Skeletal muscle satellite cell (primary cell): ENCODE measurements around the gene KANSL1.

Experiments used
- H3K27me3 ChIP-seq: 2 replicates; pipeline ENCODE4 v1.7.0; 2013; ENCODE audit warnings: low read length; ENCODE audit not compliant: control insufficient read depth, insufficient read depth
- H3K36me3 ChIP-seq: 2 replicates; pipeline ENCODE4 v1.7.0; 2013; ENCODE audit warnings: mild to moderate bottlenecking, control low read depth, low read length; ENCODE audit not compliant: insufficient read depth
- H3K4me1 ChIP-seq: 2 replicates; pipeline ENCODE4 v1.7.0; 2013; ENCODE audit warnings: low read length; ENCODE audit not compliant: control insufficient read depth, insufficient read depth
- H3K4me2 ChIP-seq: 2 replicates; pipeline ENCODE4 v1.7.0; 2013; ENCODE audit warnings: mild to moderate bottlenecking, low read length
- H3K4me3 ChIP-seq: 2 replicates; pipeline ENCODE4 v1.7.0; 2013; ENCODE audit warnings: low read length
- H3K9ac ChIP-seq: 2 replicates; pipeline ENCODE4 v1.7.0; 2013; ENCODE audit warnings: mild to moderate bottlenecking, low read depth, low read length, moderate library complexity
- H3K9me3 ChIP-seq: replicated peaks from 2 replicates; pipeline ENCODE4 v1.7.0; 2013; ENCODE audit warnings: mild to moderate bottlenecking, control low read depth, low read length

The KANSL1 gene

GRCh38 chr17:46150216-46150963 lies 42.8 kb downstream of the KANSL1 start:
- H3K4me2 ChIP-seq, result no peak overlapping the region
- H3K27me3 ChIP-seq, result no peaks in the 10 kb centered on the region
- no peak overlapping the region for H3K4me3 ChIP-seq
- no peaks in the 10 kb centered on the region for H3K9me3 ChIP-seq
- no peak overlapping the region for H3K9ac ChIP-seq
- H3K4me1 ChIP-seq, result peaks cover 30% of the 10 kb centered on the region
- H3K36me3 ChIP-seq, result no peaks in the 10 kb centered on the region

- Histone ChIP-seq H3K27me3 (no peaks in the 10 kb centered on the region), H3K36me3 (no peaks in the 10 kb centered on the region), H3K4me1 (peaks cover 10% of the 10 kb centered on the region), H3K9me3 (no peaks in the 10 kb centered on the region), H3K9ac (no peak overlapping the region), H3K4me2 (no peak overlapping the region), H3K4me3 (no peak overlapping the region)
Measured at GRCh38 chr17:46148247-46148646, 45.0 kb downstream of the KANSL1 start.

- Histone ChIP-seq H3K27me3 (no peaks in the 10 kb centered on the region), H3K4me2 (no peak overlapping the region), H3K4me3 (no peak overlapping the region), H3K4me1 (peaks cover 7% of the 10 kb centered on the region), H3K9me3 (no peaks in the 10 kb centered on the region), H3K9ac (no peak overlapping the region), H3K36me3 (no peaks in the 10 kb centered on the region)
Measured at GRCh38 chr17:46147296-46147695, 45.9 kb downstream of the KANSL1 start.

GRCh38 chr17:46144246-46144645 lies 49.0 kb downstream of the KANSL1 start:
- H3K9ac ChIP-seq, result no peak overlapping the region
- peaks cover 5% of the 10 kb centered on the region for H3K4me1 ChIP-seq
- no peaks in the 10 kb centered on the region for H3K27me3 ChIP-seq
- H3K4me3 ChIP-seq, result no peak overlapping the region
- H3K9me3 ChIP-seq, result no peaks in the 10 kb centered on the region
- no peaks in the 10 kb centered on the region for H3K36me3 ChIP-seq
- H3K4me2 ChIP-seq, result no peak overlapping the region

GRCh38 chr17:46143827-46144236 lies 49.4 kb downstream of the KANSL1 start:
- Histone ChIP-seq H3K9me3 (no peaks in the 10 kb centered on the region), H3K27me3 (no peaks in the 10 kb centered on the region), H3K9ac (no peak overlapping the region), H3K36me3 (no peaks in the 10 kb centered on the region), H3K4me2 (no peak overlapping the region), H3K4me1 (peaks cover 5% of the 10 kb centered on the region), H3K4me3 (no peak overlapping the region)

GRCh38 chr17:46141645-46142044 lies 51.6 kb downstream of the KANSL1 start:
- Histone ChIP-seq H3K4me3 (no peak overlapping the region), H3K4me2 (no peak overlapping the region), H3K36me3 (no peaks in the 10 kb centered on the region), H3K4me1 (peaks cover 5% of the 10 kb centered on the region), H3K9ac (no peak overlapping the region), H3K9me3 (no peaks in the 10 kb centered on the region), H3K27me3 (no peaks in the 10 kb centered on the region)

GRCh38 chr17:46140645-46141197 lies 52.5 kb downstream of the KANSL1 start:
- Histone ChIP-seq H3K9ac (no peak overlapping the region), H3K4me3 (no peak overlapping the region), H3K9me3 (no peaks in the 10 kb centered on the region), H3K4me1 (peaks cover 14% of the 10 kb centered on the region), H3K36me3 (no peaks in the 10 kb centered on the region), H3K4me2 (no peak overlapping the region), H3K27me3 (no peaks in the 10 kb centered on the region)

- Histone ChIP-seq H3K27me3 (no peaks in the 10 kb centered on the region), H3K4me1 (peaks cover 16% of the 10 kb centered on the region), H3K36me3 (no peaks in the 10 kb centered on the region), H3K4me2 (no peak overlapping the region), H3K9ac (no peak overlapping the region), H3K9me3 (no peaks in the 10 kb centered on the region), H3K4me3 (no peak overlapping the region)
Measured at GRCh38 chr17:46139432-46140210, 53.6 kb downstream of the KANSL1 start.

GRCh38 chr17:46138473-46138872 lies 54.8 kb downstream of the KANSL1 start:
- no peaks in the 10 kb centered on the region for H3K36me3 ChIP-seq
- no peaks in the 10 kb centered on the region for H3K27me3 ChIP-seq
- H3K9ac ChIP-seq, result no peak overlapping the region
- H3K4me1 ChIP-seq, result peaks cover 16% of the 10 kb centered on the region
- no peak overlapping the region for H3K4me3 ChIP-seq
- no peak overlapping the region for H3K4me2 ChIP-seq
- H3K9me3 ChIP-seq, result no peaks in the 10 kb centered on the region

- H3K4me3 ChIP-seq, result no peak overlapping the region
- no peaks in the 10 kb centered on the region for H3K36me3 ChIP-seq
- no peaks in the 10 kb centered on the region for H3K9me3 ChIP-seq
- H3K9ac ChIP-seq, result no peak overlapping the region
- H3K4me2 ChIP-seq, result no peak overlapping the region
- no peaks in the 10 kb centered on the region for H3K27me3 ChIP-seq
- H3K4me1 ChIP-seq, result peaks cover 16% of the 10 kb centered on the region
Measured at GRCh38 chr17:46136820-46137219, 56.4 kb downstream of the KANSL1 start.

GRCh38 chr17:46135879-46136563 lies 57.2 kb downstream of the KANSL1 start:
- no peak overlapping the region for H3K4me3 ChIP-seq
- H3K4me2 ChIP-seq, result no peak overlapping the region
- no peaks in the 10 kb centered on the region for H3K36me3 ChIP-seq
- no peak overlapping the region for H3K9ac ChIP-seq
- no peaks in the 10 kb centered on the region for H3K27me3 ChIP-seq
- no peaks in the 10 kb centered on the region for H3K9me3 ChIP-seq
- peaks cover 16% of the 10 kb centered on the region for H3K4me1 ChIP-seq
